ENCODE data around the gene SIX6.

DNA sequence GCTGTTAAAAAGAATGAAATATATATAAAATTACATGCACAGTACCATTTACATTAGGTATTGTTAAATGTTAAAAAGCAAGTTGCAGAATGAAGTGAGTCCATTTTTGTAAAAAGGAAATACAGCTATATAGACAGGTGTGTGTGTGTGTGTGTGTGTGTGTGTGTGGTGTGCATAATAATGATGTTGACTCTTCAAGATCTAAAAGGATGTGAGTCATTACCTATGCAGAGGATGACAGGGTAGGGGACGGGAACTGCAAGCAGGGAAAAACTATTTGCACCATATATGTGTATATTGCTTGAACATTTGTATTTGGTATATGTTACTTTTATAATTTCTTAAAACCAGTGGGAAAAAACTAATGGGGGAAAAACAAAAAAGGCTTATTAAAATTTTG is 26.2 kb upstream of the SIX6 start:
- TF ChIP-seq ZNF384 (IDR thresholded peaks at IDR 0.05) (no peak), FOXK2 (IDR thresholded peaks at IDR 0.05) (no peak), HDGF (IDR thresholded peaks at IDR 0.05; ENCODE audit: borderline replicate concordance) (no peak), FOXM1 (IDR thresholded peaks at IDR 0.05; ENCODE audit: borderline replicate concordance) (no peak), LEF1 (IDR thresholded peaks at IDR 0.05; ENCODE audit: borderline replicate concordance) (no peak), SP1 (IDR thresholded peaks at IDR 0.05) (no peak)
- TF ChIP-seq, protein P1, sequence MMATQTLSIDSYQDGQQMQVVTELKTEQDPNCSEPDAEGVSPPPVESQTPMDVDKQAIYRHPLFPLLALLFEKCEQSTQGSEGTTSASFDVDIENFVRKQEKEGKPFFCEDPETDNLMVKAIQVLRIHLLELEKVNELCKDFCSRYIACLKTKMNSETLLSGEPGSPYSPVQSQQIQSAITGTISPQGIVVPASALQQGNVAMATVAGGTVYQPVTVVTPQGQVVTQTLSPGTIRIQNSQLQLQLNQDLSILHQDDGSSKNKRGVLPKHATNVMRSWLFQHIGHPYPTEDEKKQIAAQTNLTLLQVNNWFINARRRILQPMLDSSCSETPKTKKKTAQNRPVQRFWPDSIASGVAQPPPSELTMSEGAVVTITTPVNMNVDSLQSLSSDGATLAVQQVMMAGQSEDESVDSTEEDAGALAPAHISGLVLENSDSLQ (IDR thresholded peaks at IDR 0.05), result no peak

Data from HEK293T (cell line).